Stimulated activated CD8-positive, alpha-beta memory T cell treated with anti-CD3 and anti-CD28 coated beads, Interleukin-7, amount 100 ng/mL, for 48 hours (primary cell): ENCODE measurements around the gene RPL21.

Source experiments
- DNase-seq, 2 donors: peaks; one replicate each; pipeline ENCODE4 v3.0.0-alpha.2; 2020; ENCODE audit warnings: low read depth in 1 of 2; ENCODE audit errors: extremely low read depth in 1 of 2

RPL21 gene

GRCh38 chr13:27257648-27258253 lies 6.4 kb downstream of the RPL21 start:
- no peak for DNase-seq

GRCh38 chr13:27258637-27259386 lies 7.5 kb downstream of the RPL21 start:
- DNase-seq, result no peak

- DNase-seq, result no peak
These were observed 8.5 kb downstream of the RPL21 start for GRCh38 chr13:27259831-27260230.

GRCh38 chr13:27261396-27261795 lies 10.0 kb downstream of the RPL21 start:
- no peak for DNase-seq

GRCh38 chr13:27263438-27263837 lies 12.1 kb downstream of the RPL21 start:
- no peak for DNase-seq

GRCh38 chr13:27264181-27264580 lies 12.8 kb downstream of the RPL21 start:
- DNase-seq, result no peak

GRCh38 chr13:27264648-27265047 lies 13.3 kb downstream of the RPL21 start:
- DNase-seq, result no peak

- no peak for DNase-seq
These were observed 15.6 kb downstream of the RPL21 start for GRCh38 chr13:27266917-27267316.

- no peak for DNase-seq
These were observed 16.2 kb downstream of the RPL21 start for GRCh38 chr13:27267596-27267995.

GRCh38 chr13:27269114-27269665 lies 17.8 kb downstream of the RPL21 start:
- DNase-seq, result no peak

GRCh38 chr13:27270594-27271520 lies 19.5 kb downstream of the RPL21 start, which contains the start of gene RASL11A:
RASL11A (plus strand) TSS chr13:27270830; CDS start chr13:27270945, 115 bp downstream.
- DNase-seq, result peak; percentile 37 to 59

GRCh38 chr13:27271570-27272096 lies 20.3 kb downstream of the RPL21 start:
- DNase-seq, result no peak

GRCh38 chr13:27273658-27274425 lies 22.5 kb downstream of the RPL21 start:
- DNase-seq, result no peak

GRCh38 chr13:27274631-27275030 lies 23.3 kb downstream of the RPL21 start:
- DNase-seq, result no peak

GRCh38 chr13:27276188-27276587 lies 24.8 kb downstream of the RPL21 start:
- no peak for DNase-seq

GRCh38 chr13:27279506-27279905 lies 28.1 kb downstream of the RPL21 start:
- DNase-seq, result no peak

GRCh38 chr13:27280009-27280656 lies 28.8 kb downstream of the RPL21 start:
- no peak for DNase-seq

GRCh38 chr13:27280841-27281240 lies 29.5 kb downstream of the RPL21 start:
- no peak for DNase-seq

- DNase-seq, result no peak
These were observed 30.1 kb downstream of the RPL21 start for GRCh38 chr13:27281420-27281819.
